ENCODE data around the gene UNKL.

- TF ChIP-seq CTCF (conservative IDR thresholded peaks at IDR 0.05), result no peak
- no peak for TF ChIP-seq EZH2 (IDR thresholded peaks at IDR 0.05; ENCODE audit: low read depth)
Observed at GRCh38 chr16:1364510-1364909, 50.0 kb downstream of the UNKL start.

Measured in PC-9 (cell line).